Stimulated activated CD8-positive, alpha-beta memory T cell treated with anti-CD3 and anti-CD28 coated beads, Interleukin-15, amount 100 ng/mL, for 24 hours (primary cell): Measurements from ENCODE around the gene PPM1K.
"Not testable (repeated sequence)": the region's sequence is repeated elsewhere in the genome, so short reads cannot be mapped to it uniquely, and the experiment has no call there.

ENCODE experiments used
- DNase-seq: peaks from one replicate; pipeline ENCODE4 v3.0.0-alpha.2; 2020; ENCODE audit warnings: low read depth

The PPM1K gene

GRCh38 chr4:88284439-88285234, at the start of gene PPM1K:
Gene PPM1K (minus strand): TSS chr4:88284561. CDS start chr4:88278583, 5,978 bp downstream.
- DNase-seq, result peak; percentile 94

GRCh38 chr4:88333741-88334405, 49.5 kb upstream of the PPM1K start:
- no peak for DNase-seq

GRCh38 chr4:88327665-88328064, 43.3 kb upstream of the PPM1K start:
- DNase-seq, result no peak

GRCh38 chr4:88320780-88321373, 36.5 kb upstream of the PPM1K start:
- no peak for DNase-seq

- DNase-seq, result no peak
Measured at GRCh38 chr4:88320224-88320779, 35.9 kb upstream of the PPM1K start.

GRCh38 chr4:88318751-88319350, 34.5 kb upstream of the PPM1K start:
- no peak for DNase-seq

- no peak for DNase-seq
Measured at GRCh38 chr4:88315460-88316017, 31.2 kb upstream of the PPM1K start.

- not testable (repeated sequence) for DNase-seq
Measured at GRCh38 chr4:88313088-88313624, 28.8 kb upstream of the PPM1K start.

GRCh38 chr4:88308587-88308986, 24.2 kb upstream of the PPM1K start:
- DNase-seq, result no peak

GRCh38 chr4:88297725-88298454, 13.5 kb upstream of the PPM1K start:
- DNase-seq, result no peak

GRCh38 chr4:88297212-88297516, 12.8 kb upstream of the PPM1K start:
- DNase-seq, result no peak

GRCh38 chr4:88296413-88297211, 12.3 kb upstream of the PPM1K start:
- DNase-seq, result no peak

GRCh38 chr4:88295656-88296055, 11.3 kb upstream of the PPM1K start:
- no peak for DNase-seq

GRCh38 chr4:88291003-88291402, 6.6 kb upstream of the PPM1K start:
- DNase-seq, result no peak

GRCh38 chr4:88286897-88287296, 2.5 kb upstream of the PPM1K start:
- no peak for DNase-seq

GRCh38 chr4:88285235-88285653, 883 bp upstream of the PPM1K start:
- DNase-seq, result no peak

GRCh38 chr4:88283661-88284438, 511 bp downstream of the PPM1K start:
- DNase-seq, result peak; percentile 37

- no peak for DNase-seq
Measured at GRCh38 chr4:88280228-88280795, 4.0 kb downstream of the PPM1K start.

GRCh38 chr4:88277711-88278225, 6.6 kb downstream of the PPM1K start:
- DNase-seq, result no peak
